Gastroesophageal sphincter (tissue), 3 donors: Measurements from ENCODE around the gene RBM19.

ENCODE experiments used
- EP300 ChIP-seq: sonication (generic); formaldehyde crosslinking; IDR thresholded peaks from one replicate; pipeline ENCODE4 v1.6.1; 2017; ENCODE audit warnings: antibody characterized with exemption, mild to moderate bottlenecking
- POLR2AphosphoS5 ChIP-seq: sonication (generic); formaldehyde crosslinking; IDR thresholded peaks from one replicate; pipeline ENCODE4 v1.6.1; 2017; ENCODE audit warnings: antibody characterized with exemption
- TF ChIP-seq, protein P1 (sequence below), 4 experiments: fragments of 200-600 bp in 2 of 4; fragments of 450-650 bp in 2 of 4; sonication (generic) in 1 of 4; IDR thresholded peaks; one replicate each; pipeline ENCODE4 v1.5.1; 2017 to 2019; ENCODE audit warnings: antibody characterized with exemption in 4 of 4, mild to moderate bottlenecking in 2 of 4, moderate library complexity in 2 of 4

DNA sequence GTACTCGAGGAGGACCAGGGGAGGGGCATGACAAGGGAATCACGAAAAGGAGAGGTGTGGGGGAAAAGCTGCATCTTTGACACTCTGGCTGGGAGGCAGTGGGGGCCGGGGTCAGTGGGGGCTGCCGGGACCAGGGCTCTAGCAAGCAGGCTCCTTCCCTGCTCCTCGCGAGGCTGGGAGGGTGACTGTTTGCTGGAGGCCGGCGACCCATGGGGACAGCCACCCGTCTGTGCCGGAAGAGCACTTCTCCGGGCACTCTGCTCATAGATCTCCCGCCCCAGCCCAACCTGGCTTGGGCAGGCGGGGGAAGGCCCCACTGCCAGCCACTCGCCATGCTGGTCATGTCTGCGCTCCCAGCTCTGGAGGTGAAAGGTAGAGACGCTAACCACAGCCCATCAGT is 130.7 kb downstream of the RBM19 start:
- TF ChIP-seq, protein P1, sequence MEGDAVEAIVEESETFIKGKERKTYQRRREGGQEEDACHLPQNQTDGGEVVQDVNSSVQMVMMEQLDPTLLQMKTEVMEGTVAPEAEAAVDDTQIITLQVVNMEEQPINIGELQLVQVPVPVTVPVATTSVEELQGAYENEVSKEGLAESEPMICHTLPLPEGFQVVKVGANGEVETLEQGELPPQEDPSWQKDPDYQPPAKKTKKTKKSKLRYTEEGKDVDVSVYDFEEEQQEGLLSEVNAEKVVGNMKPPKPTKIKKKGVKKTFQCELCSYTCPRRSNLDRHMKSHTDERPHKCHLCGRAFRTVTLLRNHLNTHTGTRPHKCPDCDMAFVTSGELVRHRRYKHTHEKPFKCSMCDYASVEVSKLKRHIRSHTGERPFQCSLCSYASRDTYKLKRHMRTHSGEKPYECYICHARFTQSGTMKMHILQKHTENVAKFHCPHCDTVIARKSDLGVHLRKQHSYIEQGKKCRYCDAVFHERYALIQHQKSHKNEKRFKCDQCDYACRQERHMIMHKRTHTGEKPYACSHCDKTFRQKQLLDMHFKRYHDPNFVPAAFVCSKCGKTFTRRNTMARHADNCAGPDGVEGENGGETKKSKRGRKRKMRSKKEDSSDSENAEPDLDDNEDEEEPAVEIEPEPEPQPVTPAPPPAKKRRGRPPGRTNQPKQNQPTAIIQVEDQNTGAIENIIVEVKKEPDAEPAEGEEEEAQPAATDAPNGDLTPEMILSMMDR (IDR thresholded peaks at IDR 0.05): no peak
- TF ChIP-seq EP300 (no peak), POLR2AphosphoS5 (no peak)
